Immature natural killer cell (primary cell): Measurements from ENCODE around the gene FIBIN. TPM values are rescaled to one million over a fixed set of nuclear protein-coding genes. Genes with fewer than 3 reads are reported as not detected.
"Not testable (repeated sequence)": the region's sequence is repeated elsewhere in the genome, so short reads cannot be mapped to it uniquely, and the experiment has no call there.

ENCODE experiments used
- DNase-seq, 3 donors: peaks; one replicate each; pipeline ENCODE4 v3.0.0; 2022; ENCODE audit warnings: mixed read lengths in 1 of 3
- H3K27ac Mint-ChIP-seq, 6 donors: one replicate each; pipeline ENCODE4 v1.8.0; 2020; ENCODE audit warnings: mixed read lengths in 6 of 6, mild to moderate bottlenecking in 5 of 6, inconsistent platforms in 4 of 6, moderate library complexity in 3 of 6
- H3K27me3 Mint-ChIP-seq, 3 donors: one replicate each; pipeline ENCODE4 v1.8.0; 2020 to 2021; ENCODE audit warnings: low read depth in 3 of 3, mild to moderate bottlenecking in 3 of 3, mixed read lengths in 3 of 3, moderate library complexity in 3 of 3, inconsistent platforms in 1 of 3
- H3K36me3 Mint-ChIP-seq, 3 donors: one replicate each; pipeline ENCODE4 v1.8.0; 2020; ENCODE audit warnings: mixed read lengths in 3 of 3, inconsistent platforms in 2 of 3, mild to moderate bottlenecking in 2 of 3
- H3K4me1 Mint-ChIP-seq, 2 donors: one replicate each; pipeline ENCODE4 v1.8.0; 2020; ENCODE audit warnings: inconsistent platforms in 2 of 2, mild to moderate bottlenecking in 2 of 2, mixed read lengths in 2 of 2, moderate library complexity in 1 of 2
- H3K4me3 Mint-ChIP-seq, 5 donors: one replicate each; pipeline ENCODE4 v1.8.0; 2020; ENCODE audit warnings: mild to moderate bottlenecking in 5 of 5, mixed read lengths in 5 of 5, inconsistent platforms in 3 of 5, moderate library complexity in 3 of 5
- H3K9me3 Mint-ChIP-seq, 6 donors: one replicate each; pipeline ENCODE4 v1.8.0; 2020; ENCODE audit warnings: mild to moderate bottlenecking in 6 of 6, mixed read lengths in 6 of 6, inconsistent platforms in 4 of 6, moderate library complexity in 3 of 6
- polyA plus RNA-seq, 3 donors: library from polyadenylated mRNA; unstranded; fragments of 300-500 nt; fragmentation: Illumina TruSeq; gene quantifications; one replicate each; pipeline ENCODE4 v1.2.3, GENCODE V29; 2021

Gene FIBIN
- polyA plus RNA-seq, 3 donors from 2014 or later: not detected

DNA sequence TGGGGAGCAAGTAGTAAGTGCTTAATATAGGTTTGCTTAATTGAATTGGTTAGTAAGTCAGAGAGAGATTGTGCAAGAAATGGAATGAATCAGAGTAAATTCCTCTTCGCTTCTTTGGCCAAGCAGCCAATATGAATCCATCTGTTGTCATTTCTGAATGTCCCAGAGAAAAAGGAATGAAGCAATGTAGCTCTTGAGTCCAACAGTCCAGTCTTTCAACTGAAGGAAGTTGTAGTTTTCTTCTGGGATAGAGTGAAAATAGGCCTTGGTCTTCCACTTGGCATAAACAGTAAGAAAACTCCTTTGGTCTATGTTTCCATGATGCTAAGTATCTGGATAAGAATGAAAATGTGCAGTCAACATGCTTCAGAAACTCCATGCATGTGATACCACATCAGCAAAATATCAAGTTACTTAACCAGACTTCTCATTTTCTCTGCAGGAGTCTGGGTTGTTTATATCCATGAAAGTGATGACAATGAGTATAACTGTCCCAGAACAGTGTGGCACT, 1.8 kb upstream of the FIBIN start:
- Mint-ChIP-seq H3K4me1 (no peaks in the 10 kb centered on the region), H3K27ac (no peak overlapping the region), H3K36me3 (no peaks in the 10 kb centered on the region), H3K27me3 (no peaks in the 10 kb centered on the region), H3K9me3 (peaks cover 0 to 31% (median 9%) of the 10 kb centered on the region in 6 donors), H3K4me3 (no peak overlapping the region)
- DNase-seq: no peak

DNA sequence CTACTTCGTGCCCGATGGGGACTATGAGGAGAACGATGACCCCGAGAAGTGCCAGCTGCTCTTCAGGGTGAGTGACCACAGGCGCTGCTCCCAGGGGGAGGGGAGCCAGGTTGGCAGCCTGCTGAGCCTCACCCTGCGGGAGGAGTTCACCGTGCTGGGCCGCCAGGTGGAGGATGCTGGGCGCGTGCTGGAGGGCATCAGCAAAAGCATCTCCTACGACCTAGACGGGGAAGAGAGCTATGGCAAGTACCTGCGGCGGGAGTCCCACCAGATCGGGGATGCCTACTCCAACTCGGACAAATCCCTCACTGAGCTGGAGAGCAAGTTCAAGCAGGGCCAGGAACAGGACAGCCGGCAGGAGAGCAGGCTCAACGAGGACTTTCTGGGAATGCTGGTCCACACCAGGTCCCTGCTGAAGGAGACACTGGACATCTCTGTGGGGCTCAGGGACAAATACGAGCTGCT, 751 bp downstream of the FIBIN start:
- no peak overlapping the region for H3K27ac Mint-ChIP-seq

DNA sequence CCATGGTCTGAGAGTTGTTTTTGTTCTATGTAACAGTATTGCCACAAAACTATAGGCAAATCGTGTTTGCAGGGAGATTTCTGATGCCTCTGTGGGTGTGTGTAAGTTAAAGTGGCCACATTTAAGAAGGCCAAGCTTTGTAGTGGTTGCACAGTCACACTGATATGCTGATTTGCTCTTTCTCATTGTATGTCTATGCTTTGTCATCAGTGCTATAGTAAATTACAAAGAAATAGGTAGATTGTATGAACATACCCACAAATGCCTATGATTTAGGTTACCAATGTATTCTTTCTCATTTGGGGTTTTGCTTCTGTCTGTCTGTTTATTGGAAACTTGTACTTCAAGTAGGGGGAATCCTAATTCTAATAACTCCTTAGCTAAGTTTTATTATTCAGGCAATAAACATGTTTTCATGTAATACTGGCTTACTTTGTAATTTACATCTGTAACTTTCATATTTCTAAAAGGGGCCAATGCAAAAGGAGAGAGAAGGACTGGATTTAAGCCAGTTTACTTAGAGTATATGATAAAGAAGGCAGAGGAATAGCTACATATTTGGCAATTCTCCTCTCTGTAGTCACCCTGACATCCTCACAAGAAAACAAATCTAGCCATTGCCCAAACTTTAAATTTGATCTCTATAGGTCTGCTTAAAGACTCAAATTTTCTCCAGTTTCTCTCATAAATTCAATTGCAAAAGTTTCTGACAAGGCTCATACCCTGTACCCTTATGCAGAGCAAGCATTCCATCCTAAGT, 2.0 kb downstream of the FIBIN start:
- no peaks in the 10 kb centered on the region for H3K36me3 Mint-ChIP-seq
- H3K9me3 Mint-ChIP-seq: peaks cover 0 to 28% (median 6%) of the 10 kb centered on the region in 6 donors
- H3K4me1 Mint-ChIP-seq: no peaks in the 10 kb centered on the region
- DNase-seq: no peak
- no peak overlapping the region for H3K27ac Mint-ChIP-seq
- H3K27me3 Mint-ChIP-seq: peaks cover 0 to 2% (median 0%) of the 10 kb centered on the region in 3 donors
- no peak overlapping the region for H3K4me3 Mint-ChIP-seq

More for the DNA sequence above, 751 bp downstream of the FIBIN start:
- Mint-ChIP-seq H3K27me3 (no peaks in the 10 kb centered on the region), H3K4me1 (no peaks in the 10 kb centered on the region), H3K36me3 (no peaks in the 10 kb centered on the region), H3K9me3 (peaks cover 0 to 28% (median 5%) of the 10 kb centered on the region in 6 donors), H3K4me3 (no peak overlapping the region)
- no peak for DNase-seq

DNA sequence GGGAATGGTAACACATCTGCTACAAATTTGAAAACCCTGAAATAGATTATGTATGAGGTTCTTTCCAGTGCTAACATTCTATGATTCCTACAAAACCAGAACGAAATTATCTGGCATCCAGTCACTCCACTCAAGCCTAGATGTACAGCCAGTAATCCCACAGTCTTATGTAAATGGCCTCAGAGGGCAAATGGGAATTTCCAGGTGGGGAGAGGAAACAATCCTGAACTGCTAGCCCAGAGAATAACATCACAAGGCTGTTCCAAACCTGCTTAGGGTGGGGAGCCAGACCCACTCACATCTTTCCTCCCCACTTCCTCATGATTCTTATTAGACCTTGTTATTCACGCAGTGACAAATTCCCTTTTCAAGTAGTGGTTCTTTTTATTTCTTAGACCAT, 3.5 kb downstream of the FIBIN start:
- DNase-seq: no peak
- no peak overlapping the region for H3K4me3 Mint-ChIP-seq
- peaks cover 0 to 28% (median 4%) of the 10 kb centered on the region in 6 donors for H3K9me3 Mint-ChIP-seq
- H3K4me1 Mint-ChIP-seq: no peaks in the 10 kb centered on the region
- H3K27ac Mint-ChIP-seq: no peak overlapping the region
- H3K36me3 Mint-ChIP-seq: no peaks in the 10 kb centered on the region
- peaks cover 0 to 2% (median 0%) of the 10 kb centered on the region in 3 donors for H3K27me3 Mint-ChIP-seq

DNA sequence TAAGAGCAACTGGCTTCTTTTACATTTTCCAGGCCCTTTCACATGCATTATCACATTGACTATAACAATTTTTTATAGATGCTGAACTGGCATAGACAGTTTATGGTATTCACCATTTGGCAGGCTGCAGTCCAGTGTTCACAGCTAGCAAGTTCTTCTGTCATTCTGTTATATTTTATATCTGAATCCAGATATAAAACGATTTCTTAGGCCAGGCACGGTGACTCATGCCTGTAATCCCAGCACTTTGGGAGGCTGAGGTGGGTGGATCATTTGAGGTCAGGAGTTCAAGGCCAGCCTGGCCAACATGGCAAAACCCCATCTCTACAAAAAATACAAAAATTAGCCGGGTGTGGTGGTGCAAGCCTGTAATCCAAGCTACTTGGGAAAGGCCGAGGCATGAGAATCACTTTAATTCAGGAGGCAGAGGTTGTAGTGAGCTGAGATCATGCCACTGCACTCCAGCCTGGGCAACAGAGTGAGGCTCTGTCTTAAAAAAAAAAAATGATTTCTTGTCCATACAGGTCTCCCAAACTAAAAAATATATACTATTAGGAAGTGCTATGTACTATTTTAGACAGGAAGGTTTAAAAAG, 7.3 kb downstream of the FIBIN start:
- peaks cover 0 to 32% (median 4%) of the 10 kb centered on the region in 6 donors for H3K9me3 Mint-ChIP-seq
- DNase-seq, H3K27me3 Mint-ChIP-seq, H3K4me1 Mint-ChIP-seq, H3K27ac Mint-ChIP-seq, H3K36me3 Mint-ChIP-seq, H3K4me3 Mint-ChIP-seq: not testable (repeated sequence)

DNA sequence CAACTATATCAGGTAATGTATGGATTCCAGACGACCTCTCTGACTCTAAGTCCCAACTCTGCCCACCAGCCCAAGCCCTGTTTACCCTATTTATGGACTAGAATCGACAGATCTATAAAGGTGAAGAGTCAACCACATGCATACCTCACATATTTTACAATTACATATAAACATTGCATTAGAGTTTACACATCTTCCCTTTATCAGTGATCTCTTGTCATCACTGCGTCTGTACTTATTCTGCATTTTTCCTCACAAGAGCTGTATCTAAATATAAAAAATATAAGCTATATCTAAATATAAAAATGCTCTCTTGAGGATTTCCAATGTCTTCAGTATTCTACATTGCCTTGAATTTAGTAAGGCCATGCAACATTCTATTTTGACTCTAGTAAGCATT, 8.5 kb downstream of the FIBIN start:
- no peaks in the 10 kb centered on the region for H3K36me3 Mint-ChIP-seq
- no peak overlapping the region for H3K4me3 Mint-ChIP-seq
- H3K27me3 Mint-ChIP-seq: peaks cover 0 to 2% (median 0%) of the 10 kb centered on the region in 3 donors
- no peak overlapping the region for H3K27ac Mint-ChIP-seq
- H3K4me1 Mint-ChIP-seq: no peaks in the 10 kb centered on the region
- DNase-seq: no peak
- peaks cover 0 to 28% (median 3%) of the 10 kb centered on the region in 6 donors for H3K9me3 Mint-ChIP-seq

DNA sequence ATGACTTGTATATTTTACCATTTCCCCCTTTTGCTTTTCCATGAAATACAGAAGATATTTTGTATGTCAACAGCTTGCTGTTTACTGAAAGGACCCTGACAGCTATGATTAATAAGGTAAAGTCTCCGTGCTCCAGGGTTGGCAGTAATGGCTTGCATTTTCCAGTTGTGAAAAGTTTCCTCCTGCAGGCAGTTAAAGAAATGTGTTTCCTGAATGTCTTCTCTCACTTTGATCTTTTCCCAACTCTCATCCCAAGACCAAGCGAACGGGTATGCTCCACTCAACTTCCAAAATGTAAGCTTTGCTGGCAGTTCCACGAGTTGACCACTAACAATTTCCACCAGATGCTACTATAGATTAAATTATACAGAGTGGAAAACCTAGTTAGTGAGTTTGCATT, 8.9 kb downstream of the FIBIN start:
- H3K27ac Mint-ChIP-seq: no peak overlapping the region
- DNase-seq: no peak
- H3K4me1 Mint-ChIP-seq: no peaks in the 10 kb centered on the region
- peaks cover 0 to 2% (median 0%) of the 10 kb centered on the region in 3 donors for H3K27me3 Mint-ChIP-seq
- no peak overlapping the region for H3K4me3 Mint-ChIP-seq
- peaks cover 0 to 29% (median 3%) of the 10 kb centered on the region in 6 donors for H3K9me3 Mint-ChIP-seq
- H3K36me3 Mint-ChIP-seq: no peaks in the 10 kb centered on the region

DNA sequence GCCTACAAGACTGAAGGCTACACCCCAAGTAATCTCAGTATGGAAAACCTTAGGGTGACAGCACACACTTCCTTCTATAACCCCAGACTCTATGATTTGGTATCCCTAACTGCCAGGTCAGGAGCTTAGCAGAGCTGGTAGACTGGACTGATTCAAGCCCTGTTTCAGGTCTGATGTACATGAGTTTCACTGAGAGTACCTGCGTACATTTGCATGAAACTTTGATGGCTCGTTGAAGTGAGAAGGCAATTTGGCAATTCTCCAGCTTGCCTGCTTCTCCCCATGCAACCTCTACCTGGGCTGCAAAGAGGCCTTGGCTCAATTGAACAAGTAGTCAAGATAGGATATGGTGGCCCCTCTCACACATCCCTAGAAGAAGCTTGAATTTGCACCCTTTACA, 10.2 kb downstream of the FIBIN start:
- Mint-ChIP-seq H3K9me3 (peaks cover 0 to 32% (median 3%) of the 10 kb centered on the region in 6 donors), H3K27me3 (peaks cover 0 to 2% (median 0%) of the 10 kb centered on the region in 3 donors), H3K27ac (no peak overlapping the region), H3K36me3 (no peaks in the 10 kb centered on the region), H3K4me3 (no peak overlapping the region), H3K4me1 (no peaks in the 10 kb centered on the region)
- no peak for DNase-seq

DNA sequence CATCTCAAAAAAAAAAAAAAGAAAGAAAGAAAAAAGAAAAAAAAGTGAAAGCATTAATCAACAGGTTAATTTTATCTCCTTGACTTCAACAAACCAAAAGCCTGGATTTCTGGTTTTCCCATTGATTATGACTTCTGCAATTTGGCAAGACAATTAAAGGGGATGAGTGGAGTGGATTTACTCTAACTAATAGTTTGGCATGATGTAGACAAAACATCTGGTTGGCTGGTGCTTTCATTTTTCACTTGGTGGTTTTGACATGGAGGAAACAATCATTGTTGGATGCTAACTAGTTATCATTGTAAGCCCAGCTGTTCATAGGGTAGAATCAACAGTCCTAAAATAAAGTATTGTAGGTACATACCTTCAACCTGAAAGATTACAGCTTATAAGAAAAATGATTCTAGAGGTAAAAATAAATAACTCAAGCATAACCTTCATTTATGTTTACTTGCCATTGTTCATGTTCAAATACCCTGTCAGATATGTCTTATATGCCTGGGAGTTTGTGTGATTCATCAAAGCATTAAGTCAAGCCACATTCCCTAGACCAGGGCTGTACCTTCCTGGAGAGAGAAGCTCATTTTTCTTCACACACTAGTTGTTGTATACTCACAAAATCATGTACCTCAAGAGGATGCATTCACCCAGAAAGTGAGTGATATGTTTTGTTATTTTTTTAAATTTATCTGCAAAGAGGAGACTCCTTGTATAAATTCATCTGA, 15.1 kb downstream of the FIBIN start:
- no peak overlapping the region for H3K4me3 Mint-ChIP-seq
- no peak overlapping the region for H3K27ac Mint-ChIP-seq
- no peaks in the 10 kb centered on the region for H3K27me3 Mint-ChIP-seq
- H3K4me1 Mint-ChIP-seq: no peaks in the 10 kb centered on the region
- no peak for DNase-seq
- H3K36me3 Mint-ChIP-seq: no peaks in the 10 kb centered on the region
- peaks cover 0 to 27% (median 2%) of the 10 kb centered on the region in 6 donors for H3K9me3 Mint-ChIP-seq

DNA sequence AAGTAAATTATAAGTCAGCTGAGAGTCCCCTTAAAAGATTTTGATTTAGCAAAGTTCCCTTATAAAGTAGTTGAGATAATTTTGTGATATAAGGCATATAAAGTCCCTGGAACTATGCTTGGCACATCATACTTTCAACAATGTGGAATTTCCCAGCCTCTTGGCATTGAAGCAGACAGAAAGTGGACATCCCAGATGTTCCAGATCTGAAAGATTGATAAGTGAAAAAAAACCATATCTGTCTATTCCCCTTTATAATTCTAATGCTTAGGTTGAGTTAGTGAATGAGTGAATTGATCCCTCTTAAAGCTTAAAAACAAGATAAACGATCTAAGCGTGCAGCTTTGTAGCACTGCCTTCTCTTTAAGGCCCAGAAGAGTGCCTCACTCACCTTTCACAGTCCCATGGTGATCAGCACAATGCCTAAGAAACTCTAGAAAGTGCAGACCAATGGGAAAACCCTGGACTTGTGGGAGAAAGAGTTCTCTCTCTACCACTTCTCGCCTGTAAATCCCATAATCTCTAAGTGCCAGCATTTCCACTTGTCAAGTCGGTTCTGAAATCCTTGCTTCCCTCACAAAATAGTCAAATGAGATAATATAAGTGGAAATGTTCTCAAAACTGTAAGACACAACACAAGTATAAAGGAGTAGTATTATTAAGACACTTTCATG, 17.8 kb downstream of the FIBIN start:
- H3K9me3 Mint-ChIP-seq: peaks cover 0 to 21% (median 2%) of the 10 kb centered on the region in 6 donors
- H3K4me3 Mint-ChIP-seq: no peak overlapping the region
- H3K27me3 Mint-ChIP-seq: peaks cover 0 to 2% (median 0%) of the 10 kb centered on the region in 3 donors
- no peaks in the 10 kb centered on the region for H3K36me3 Mint-ChIP-seq
- no peak overlapping the region for H3K27ac Mint-ChIP-seq
- DNase-seq: no peak
- H3K4me1 Mint-ChIP-seq: no peaks in the 10 kb centered on the region

DNA sequence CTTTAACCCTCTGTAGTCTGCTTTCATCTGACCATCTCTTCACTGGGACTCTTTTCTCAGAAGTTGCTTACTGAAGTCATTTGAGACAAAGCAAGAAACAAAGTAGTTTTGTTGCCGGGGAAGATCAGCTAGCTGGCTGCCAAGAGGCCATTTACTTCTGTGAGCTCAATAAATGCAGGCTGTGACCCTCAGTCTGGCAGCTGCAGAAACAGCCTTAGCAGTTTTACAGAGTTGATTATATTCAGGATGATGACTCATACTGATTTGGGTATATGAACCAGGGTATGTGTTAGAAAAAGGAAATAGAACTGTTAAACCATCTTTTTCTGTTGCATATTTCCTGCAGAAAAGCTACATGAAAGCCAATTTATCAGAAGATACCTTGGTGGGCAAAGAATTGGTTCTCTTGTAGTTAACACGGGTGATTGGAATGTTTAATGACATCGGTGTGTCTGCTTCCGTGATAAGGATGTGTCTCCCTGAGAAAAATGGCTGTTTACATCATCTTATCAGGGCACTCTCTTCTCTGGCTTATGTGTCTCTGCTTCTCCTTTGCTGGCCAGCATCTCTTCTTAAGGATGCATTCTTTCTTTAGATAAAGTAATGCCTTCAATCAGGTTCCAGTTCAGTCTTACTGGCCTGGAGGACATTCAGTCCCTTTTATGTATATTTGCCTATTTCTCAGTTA, 18.5 kb downstream of the FIBIN start:
- no peak for DNase-seq
- H3K4me1 Mint-ChIP-seq: no peaks in the 10 kb centered on the region
- H3K4me3 Mint-ChIP-seq: no peak overlapping the region
- H3K36me3 Mint-ChIP-seq: no peaks in the 10 kb centered on the region
- peaks cover 0 to 21% (median 5%) of the 10 kb centered on the region in 6 donors for H3K9me3 Mint-ChIP-seq
- no peak overlapping the region for H3K27ac Mint-ChIP-seq
- peaks cover 0 to 2% (median 0%) of the 10 kb centered on the region in 3 donors for H3K27me3 Mint-ChIP-seq

DNA sequence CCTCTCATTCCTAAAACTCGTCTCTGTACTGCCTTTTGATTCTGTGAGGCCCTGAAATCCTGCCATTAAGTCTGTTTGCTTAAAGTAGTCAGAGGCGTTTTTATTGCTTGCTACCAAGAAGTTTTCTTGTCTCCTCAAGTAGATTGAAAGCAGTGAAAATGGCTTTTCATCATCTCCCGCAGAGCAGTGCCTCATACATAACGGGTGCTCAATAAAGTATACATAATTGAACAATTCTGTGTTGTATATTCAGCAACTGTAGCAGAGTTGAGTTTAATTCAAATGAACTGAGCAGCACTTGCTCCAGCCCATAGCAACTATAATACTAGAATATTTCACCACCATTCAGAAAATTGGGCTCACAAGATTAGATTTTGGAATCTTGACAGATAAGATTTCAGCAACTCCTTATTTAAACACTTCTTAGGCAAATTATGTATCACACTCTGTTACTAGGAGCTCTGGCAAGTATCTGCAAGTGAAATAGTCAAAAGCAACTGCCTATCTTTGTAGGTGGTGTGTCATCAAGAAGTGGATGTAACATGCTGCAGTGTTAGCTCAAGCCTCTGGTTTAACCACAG, 20.0 kb downstream of the FIBIN start:
- H3K4me1 Mint-ChIP-seq: no peaks in the 10 kb centered on the region
- peaks cover 0 to 22% (median 6%) of the 10 kb centered on the region in 6 donors for H3K9me3 Mint-ChIP-seq
- no peaks in the 10 kb centered on the region for H3K36me3 Mint-ChIP-seq
- no peak overlapping the region for H3K27ac Mint-ChIP-seq
- H3K4me3 Mint-ChIP-seq: no peak overlapping the region
- peaks cover 0 to 2% (median 0%) of the 10 kb centered on the region in 3 donors for H3K27me3 Mint-ChIP-seq
- DNase-seq: no peak
